Right lung (tissue), 5 donors: Measurements from ENCODE around the gene CDC27. TPM values are rescaled to one million over a fixed set of nuclear protein-coding genes. Genes with fewer than 3 reads are reported as not detected.
"Not testable (repeated sequence)": the region's sequence is repeated elsewhere in the genome, so short reads cannot be mapped to it uniquely, and the experiment has no call there.

Experiments
- DNase-seq, 2 donors: peaks; one replicate each; pipeline ENCODE4 v3.0.0-alpha.2; 2013
- polyA plus RNA-seq, 5 donors: library from polyadenylated mRNA; unstranded; fragments of 120-200 nt; gene quantifications; one replicate each; pipeline versions ENCODE4 v1.2.1 to v1.2.3, GENCODE V29; 2013; ENCODE audit warnings: inconsistent platforms in 1 of 5, low replicate concordance in 1 of 5; ENCODE audit not compliant: insufficient read length in 5 of 5, insufficient read depth in 1 of 5

The CDC27 gene
- polyA plus RNA-seq, 5 donors: 40.4 to 72.7 (median 61.9) TPM

DNA sequence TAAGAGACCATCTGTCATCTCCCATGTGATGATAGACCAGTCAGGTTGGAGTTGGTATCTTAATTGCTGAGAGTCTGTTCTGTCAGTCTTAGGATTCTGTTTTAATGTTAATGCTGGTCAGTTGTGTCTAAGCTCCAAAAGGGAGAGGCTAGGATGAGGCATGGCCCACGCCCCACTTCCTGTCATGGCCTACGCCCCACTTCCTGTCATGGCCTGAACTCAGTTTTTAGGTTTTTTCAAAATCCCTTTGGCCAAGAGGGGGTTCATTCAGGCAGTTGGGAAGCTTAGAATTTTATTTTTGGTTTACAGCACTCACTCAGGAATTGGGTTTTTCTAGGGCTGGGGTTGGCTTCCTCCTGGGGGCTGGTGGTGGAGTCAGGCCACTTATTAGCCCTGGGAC lies 117.9 kb downstream of the CDC27 start:
- DNase-seq: not testable (repeated sequence)

DNA sequence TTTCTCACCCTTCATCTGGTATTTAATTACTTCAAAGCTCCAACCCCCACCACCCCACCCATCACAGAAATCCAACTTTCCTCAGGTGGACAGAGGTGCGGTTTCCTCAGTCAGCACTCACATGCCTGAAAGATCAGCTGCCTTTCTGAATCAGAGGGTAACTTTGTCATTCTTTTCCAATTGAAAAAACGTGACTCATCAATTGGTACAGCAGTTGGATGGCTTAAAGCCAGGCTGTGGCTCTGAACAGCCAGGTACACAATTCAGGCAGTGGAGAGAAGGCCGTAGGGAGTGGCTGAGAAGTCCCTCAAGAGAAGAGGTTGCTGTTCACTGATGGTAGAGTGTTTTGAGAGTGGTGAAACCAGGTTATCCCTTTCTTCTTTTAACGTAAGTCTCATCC lies 118.8 kb downstream of the CDC27 start:
- not testable (repeated sequence) for DNase-seq

Other genes starting within 250 kb of the CDC27 start
- not detected for gene RPRML, start 210.0 kb downstream of the CDC27 start, polyA plus RNA-seq
- 10 to 100 TPM in 2 of 5 donors, 1 to 10 TPM in 3; 2.2 to 86.3 (median 4.8) TPM for gene MYL4, start 20.1 kb upstream of the CDC27 start, polyA plus RNA-seq
- gene ITGB3, start 64.5 kb upstream of the CDC27 start, polyA plus RNA-seq: 10 to 100 TPM in 3 of 5 donors, 1 to 10 TPM in 2; 7.6 to 11.9 (median 10.2) TPM
- gene EFCAB13, start 134.7 kb upstream of the CDC27 start, polyA plus RNA-seq: 10 to 100 TPM in 3 of 5 donors, 1 to 10 TPM in 2; 8.6 to 12.7 (median 10.2) TPM